ENCODE data around the gene GTF3C5.

DNA sequence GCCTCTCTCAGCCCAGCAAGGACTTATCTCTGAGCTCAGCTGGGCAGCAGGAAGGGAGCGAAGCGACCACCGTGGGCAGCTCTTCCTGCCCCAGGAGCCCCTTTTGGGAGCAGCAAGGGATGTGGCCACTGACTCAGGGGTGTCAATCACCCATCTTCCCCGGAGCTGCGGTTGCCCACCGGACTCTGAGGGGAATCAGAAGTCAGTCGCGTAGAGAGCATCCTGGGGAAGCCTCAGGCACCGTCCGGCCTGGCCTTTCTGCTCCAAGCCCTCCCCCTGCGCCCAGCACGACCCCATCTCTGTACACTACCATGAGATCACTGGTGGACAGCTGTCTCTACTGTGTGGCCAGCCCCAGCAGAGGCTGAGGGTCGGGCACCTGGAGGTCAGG, 27.7 kb upstream of the GTF3C5 start:
- TF ChIP-seq TCF4 (CRISPR knock-in tag; IDR thresholded peaks at IDR 0.05; ENCODE audit: borderline replicate concordance) (no peak), TSHZ2 (CRISPR knock-in tag; IDR thresholded peaks at IDR 0.05) (no peak), ZNF70 (CRISPR knock-in tag; IDR thresholded peaks at IDR 0.05) (no peak), ARNTL (CRISPR knock-in tag; IDR thresholded peaks at IDR 0.05; ENCODE audit: borderline replicate concordance, low read depth) (no peak), TOX (CRISPR knock-in tag; IDR thresholded peaks at IDR 0.05; ENCODE audit: borderline replicate concordance) (no peak), ZC3H10 (CRISPR knock-in tag; IDR thresholded peaks at IDR 0.05) (no peak), CSDC2 (CRISPR knock-in tag; IDR thresholded peaks at IDR 0.05) (no peak), GLIS3 (CRISPR knock-in tag; IDR thresholded peaks at IDR 0.05) (no peak), ZFP3 (CRISPR knock-in tag; IDR thresholded peaks at IDR 0.05) (no peak), ZFP30 (CRISPR knock-in tag; IDR thresholded peaks at IDR 0.05) (no peak)
- TF ChIP-seq, protein P1, sequence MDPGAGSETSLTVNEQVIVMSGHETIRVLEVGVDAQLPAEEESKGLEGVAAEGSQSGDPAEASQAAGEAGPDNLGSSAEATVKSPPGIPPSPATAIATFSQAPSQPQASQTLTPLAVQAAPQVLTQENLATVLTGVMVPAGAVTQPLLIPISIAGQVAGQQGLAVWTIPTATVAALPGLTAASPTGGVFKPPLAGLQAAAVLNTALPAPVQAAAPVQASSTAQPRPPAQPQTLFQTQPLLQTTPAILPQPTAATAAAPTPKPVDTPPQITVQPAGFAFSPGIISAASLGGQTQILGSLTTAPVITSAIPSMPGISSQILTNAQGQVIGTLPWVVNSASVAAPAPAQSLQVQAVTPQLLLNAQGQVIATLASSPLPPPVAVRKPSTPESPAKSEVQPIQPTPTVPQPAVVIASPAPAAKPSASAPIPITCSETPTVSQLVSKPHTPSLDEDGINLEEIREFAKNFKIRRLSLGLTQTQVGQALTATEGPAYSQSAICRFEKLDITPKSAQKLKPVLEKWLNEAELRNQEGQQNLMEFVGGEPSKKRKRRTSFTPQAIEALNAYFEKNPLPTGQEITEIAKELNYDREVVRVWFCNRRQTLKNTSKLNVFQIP (CRISPR knock-in tag; IDR thresholded peaks at IDR 0.05; ENCODE audit: borderline replicate concordance, low read depth) = no peak
- TF ChIP-seq, protein P2, sequence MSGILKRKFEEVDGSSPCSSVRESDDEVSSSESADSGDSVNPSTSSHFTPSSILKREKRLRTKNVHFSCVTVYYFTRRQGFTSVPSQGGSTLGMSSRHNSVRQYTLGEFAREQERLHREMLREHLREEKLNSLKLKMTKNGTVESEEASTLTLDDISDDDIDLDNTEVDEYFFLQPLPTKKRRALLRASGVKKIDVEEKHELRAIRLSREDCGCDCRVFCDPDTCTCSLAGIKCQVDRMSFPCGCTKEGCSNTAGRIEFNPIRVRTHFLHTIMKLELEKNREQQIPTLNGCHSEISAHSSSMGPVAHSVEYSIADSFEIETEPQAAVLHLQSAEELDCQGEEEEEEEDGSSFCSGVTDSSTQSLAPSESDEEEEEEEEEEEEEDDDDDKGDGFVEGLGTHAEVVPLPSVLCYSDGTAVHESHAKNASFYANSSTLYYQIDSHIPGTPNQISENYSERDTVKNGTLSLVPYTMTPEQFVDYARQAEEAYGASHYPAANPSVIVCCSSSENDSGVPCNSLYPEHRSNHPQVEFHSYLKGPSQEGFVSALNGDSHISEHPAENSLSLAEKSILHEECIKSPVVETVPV (CRISPR knock-in tag; IDR thresholded peaks at IDR 0.05) = no peak

All from SK-N-SH treated with all-trans-retinoic acid at 6 μM for 48 hours (cell line).